NCI-H1930 (cell line): ENCODE measurements around the gene PGAM2.

ENCODE experiments used
- DNase-seq, 2 experiments: peaks; one replicate each; lab custom pipeline; 2025; lab: John Stamatoyannopoulos, UW

PGAM2 gene

DNA sequence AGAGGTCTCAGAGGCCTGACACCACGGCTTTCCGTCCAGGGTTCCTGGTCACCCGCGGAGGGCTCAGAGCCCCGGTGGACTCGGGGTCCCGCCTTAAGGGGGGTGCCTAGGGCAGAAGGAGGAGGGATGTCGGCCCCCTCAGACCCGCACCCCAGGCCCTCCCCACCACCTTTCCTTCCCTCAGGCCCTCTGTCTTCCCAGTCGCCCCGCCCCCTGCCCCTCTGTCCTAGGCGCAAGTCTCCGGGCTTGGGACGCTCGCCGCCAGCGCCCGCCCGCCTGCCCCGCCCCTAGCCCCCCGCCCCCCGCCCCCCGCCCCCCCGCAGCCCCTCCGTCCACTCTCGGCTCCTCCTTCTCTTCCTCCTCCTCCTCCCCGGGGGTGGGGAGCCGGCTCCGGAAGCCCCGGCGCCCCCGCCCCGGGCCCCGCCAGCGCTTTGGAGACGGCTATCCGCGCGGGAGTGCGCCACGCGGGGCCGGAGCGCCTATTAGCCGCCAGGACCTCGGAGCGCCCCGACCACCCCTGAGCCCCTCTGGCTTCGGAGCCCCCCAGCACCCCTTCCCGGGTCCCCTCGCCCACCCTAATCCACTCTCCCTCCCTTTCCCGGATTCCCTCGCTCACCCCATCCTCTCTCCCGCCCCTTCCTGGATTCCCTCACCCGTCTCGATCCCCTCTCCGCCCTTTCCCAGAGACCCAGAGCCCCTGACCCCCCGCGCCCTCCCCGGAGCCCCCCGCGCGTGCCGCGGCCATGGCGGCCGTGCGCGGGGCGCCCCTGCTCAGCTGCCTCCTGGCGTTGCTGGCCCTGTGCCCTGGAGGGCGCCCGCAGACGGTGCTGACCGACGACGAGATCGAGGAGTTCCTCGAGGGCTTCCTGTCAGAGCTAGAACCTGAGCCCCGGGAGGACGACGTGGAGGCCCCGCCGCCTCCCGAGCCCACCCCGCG is 38.8 kb upstream of the PGAM2 start, which contains the start of gene AEBP1:
Gene AEBP1 (plus strand): TSS at position 423 of the 937 bp plus-strand sequence. CDS start 321 bp downstream, at position 744.
- peak in 1 of 2 experiments; percentile 35 for DNase-seq

DNA sequence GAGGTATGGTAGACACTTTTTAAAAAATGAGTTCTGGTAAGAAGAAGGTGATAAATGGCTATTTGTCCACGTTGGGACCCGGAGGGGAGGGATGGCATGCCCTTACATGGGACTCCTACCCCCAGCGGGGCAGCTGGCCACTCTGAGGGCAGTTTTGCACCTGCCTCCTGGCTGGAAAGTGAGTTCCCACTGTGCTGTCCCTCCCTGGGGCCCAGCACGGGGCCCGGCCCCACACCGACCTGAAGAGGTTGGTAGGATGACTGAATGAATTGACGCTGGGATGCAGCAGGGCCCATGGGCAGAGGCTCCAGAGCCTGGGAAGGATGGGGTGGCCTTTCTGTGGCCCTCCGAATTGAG is 38.2 kb upstream of the PGAM2 start:
- no peak for DNase-seq

DNA sequence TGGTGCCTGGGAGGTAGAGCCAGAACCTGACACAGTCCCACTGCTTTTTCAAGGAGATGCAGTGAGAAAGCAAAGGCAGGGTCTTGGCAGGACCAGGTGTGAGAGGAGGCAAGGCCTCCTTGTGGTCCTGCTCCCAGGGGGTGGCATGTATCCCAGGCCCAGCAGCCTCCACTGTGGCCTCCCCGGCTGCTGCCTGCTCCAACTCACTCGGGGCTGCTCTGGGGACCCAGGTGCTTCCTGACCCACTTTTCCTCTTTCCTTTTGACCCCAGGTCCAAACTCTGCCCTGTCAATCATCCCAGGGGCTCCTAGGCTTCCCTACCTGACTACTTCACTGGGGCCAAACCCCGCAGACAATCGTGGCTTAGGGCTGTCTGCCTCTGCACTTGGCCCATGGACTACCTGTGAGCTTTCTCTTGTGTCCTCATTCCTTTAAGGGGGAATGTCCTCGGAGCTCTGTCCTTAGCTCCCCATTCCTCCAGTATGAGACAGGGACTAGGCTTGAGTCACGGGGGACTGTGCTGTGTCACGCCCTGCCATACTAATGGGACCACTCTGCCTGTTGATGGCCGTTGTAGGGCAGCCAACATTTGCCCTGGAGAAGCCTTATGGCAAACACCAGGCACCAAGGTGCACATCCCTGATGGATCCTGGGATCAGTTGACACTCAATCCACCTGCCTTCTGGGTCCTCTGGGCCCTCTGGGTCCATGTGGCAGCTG is 37.6 kb upstream of the PGAM2 start:
- no peak for DNase-seq

DNA sequence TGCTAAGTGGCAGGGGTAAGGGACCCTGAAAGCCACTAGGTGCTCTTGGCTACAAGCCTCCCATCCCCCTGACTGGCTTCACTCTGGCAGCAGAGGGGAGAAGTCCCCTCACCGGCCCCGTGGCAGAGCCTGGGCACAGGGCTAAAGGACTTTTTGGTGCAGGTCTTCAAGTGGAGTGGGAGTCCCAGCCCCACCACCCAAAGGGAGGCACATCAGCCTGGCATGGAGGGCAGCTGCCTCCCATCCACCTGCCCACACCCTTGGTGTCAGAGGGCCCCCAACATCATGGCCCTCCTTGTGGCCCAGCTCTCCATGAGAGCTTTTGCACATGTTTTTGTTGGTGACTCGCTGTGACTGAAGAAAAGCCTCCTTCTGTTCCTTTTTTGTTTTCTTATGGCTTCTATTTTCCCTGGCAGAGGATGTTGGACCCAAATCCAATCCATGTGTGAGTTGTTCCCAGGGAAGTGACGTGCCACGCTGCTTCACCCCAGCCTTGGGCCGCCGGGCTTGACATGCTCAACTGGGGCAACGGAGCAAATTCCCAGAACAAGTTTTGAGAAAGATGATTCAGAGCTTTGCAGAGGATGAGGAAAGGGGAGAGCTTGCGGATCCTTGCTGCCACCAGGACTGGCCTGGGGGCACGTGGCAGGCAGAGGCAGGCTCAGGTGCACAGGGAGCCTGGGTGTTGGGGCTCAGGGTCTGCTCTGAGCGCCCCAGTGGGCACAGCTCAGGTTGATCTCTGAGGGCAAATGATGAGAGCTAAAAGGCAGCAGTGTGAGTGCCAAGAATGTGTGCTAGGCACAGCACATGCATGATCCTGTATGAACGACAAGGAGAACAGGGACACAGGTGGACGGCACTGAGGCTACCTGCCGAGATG is 36.8 kb upstream of the PGAM2 start:
- no peak for DNase-seq

DNA sequence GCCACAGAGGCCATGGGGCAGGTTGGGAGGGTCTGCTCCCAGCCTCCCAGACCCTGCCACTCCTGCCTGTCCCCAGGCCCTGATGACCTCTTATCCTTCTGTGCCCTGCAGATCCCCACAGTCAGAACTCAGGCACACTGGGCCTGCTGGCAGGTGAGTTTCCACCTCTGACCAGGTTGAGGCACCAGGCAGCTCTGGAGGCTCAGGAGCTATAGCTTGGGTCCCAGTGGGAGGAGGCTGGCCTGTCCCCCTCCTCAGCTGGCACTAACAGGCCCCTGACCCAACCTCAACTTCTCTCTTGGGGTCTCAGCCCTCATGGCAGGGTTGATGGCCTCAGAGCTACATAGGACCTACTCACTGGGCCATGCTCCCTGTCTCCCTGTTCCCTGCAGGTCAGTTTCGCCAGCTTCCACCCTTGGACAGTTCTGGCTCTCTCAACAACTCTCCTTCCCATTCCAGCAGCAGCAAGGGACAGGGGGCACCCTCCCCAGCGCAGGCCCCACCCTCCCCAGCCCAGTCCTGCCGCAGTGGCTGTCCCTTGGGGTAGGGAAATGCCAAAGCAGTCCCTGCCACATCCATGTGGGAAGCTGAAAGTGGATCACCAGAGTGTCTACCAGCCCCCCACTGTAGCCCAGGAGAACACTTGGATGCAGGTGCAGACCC is 36.1 kb upstream of the PGAM2 start:
- DNase-seq, result no peak

DNA sequence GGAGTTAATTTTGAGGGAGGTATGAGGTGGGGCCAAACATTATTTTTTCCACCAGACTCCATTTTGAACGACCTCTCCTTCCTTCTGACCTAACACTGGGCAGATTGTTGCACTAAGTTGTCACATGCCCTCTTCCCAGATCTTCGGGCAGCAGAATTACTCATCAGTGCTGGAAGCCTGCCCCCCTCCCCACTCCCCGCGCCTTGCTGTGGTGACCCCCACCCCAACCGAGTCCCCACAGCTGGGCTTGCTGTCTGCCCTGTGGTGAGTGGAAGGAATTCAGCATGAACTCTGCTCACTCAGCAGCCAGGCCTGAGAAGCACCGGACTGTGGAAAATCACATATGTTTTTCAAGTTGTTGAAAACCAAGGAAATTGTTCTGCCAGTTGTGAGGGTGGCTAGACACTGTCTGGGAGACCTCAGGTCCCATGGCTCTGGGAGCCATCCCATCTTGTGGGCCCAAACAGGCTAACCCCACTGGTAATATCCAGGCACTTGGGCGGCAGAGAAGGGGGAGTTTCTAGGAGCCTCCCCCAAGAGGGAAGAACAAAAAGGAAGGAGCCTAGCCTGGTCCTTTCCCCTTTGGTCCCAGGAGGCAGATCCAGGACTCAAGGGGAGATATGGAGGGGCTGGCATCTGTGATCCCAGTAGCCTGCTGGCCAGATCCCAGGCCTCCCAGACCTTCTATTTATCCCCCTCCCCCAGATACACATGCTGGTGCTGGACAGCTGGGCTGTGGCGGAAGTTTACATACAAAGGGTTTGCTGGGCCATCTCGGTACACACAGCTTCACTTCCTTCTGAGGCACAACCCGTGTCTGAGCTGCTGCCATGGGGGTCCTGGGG is 35.3 kb upstream of the PGAM2 start:
- DNase-seq, result no peak

DNA sequence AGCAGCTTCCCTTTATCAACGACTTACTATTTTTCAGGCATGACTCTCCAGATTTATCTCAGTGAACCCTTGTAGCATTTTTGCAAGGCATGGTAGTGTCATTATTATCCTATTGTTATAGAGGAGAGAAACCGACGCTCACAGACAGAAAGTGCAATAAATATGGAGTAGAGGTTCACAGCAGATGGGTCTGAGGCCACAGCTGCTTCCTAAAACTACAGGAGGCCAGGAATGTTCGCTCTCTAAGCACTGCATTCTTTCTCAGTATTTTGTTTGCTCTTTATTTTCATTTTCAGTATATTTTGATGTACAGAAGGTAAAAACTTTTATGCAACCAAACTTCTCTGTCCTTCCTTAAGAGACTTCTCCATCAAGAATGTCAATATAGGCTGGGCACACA is 34.3 kb upstream of the PGAM2 start:
- no peak for DNase-seq

DNA sequence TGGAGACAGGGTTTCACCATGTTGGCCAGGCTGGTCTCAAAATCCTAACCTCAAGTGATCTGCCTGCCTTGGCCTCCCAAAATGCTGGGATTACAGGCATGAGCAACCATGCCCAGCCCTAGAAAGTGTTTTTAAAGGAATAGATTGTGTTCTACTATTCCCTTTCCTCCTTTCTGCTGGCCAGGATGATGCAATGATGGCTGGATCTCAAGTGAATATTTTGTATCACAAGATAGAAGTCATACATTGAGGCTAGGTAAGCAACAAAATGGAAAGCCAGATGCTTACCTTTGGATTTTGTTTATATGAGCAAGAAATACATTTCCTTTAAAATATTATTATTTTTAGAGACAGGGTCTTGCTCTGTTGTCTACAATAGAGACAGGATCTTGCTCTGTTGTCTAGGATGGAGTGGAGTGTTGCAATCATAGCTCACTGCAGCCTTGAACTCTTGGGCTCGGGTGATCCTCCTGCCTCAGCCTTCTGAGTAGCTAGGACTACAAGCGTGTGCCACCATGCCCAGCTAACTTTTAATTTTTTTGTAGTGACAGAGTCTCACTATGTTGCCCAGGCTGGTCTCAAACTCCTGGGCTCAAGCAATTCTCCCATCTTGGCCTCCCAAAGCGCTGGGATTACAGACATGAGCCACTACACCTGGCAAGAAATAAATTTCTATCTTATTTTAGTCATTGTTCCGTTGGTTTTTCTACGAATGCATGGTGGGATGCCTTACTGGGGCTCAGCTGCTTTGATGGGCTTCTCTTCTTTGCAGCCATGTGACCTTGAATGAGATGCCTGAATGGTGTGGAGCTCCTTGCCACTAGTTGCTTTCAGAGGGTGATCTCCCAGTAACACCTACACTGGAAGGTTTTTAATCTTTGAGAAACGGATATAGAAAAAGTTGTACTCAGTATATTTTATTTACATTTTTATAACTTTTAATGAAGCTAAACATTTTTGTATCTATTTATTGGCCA is 33.0 kb upstream of the PGAM2 start:
- no peak for DNase-seq

DNA sequence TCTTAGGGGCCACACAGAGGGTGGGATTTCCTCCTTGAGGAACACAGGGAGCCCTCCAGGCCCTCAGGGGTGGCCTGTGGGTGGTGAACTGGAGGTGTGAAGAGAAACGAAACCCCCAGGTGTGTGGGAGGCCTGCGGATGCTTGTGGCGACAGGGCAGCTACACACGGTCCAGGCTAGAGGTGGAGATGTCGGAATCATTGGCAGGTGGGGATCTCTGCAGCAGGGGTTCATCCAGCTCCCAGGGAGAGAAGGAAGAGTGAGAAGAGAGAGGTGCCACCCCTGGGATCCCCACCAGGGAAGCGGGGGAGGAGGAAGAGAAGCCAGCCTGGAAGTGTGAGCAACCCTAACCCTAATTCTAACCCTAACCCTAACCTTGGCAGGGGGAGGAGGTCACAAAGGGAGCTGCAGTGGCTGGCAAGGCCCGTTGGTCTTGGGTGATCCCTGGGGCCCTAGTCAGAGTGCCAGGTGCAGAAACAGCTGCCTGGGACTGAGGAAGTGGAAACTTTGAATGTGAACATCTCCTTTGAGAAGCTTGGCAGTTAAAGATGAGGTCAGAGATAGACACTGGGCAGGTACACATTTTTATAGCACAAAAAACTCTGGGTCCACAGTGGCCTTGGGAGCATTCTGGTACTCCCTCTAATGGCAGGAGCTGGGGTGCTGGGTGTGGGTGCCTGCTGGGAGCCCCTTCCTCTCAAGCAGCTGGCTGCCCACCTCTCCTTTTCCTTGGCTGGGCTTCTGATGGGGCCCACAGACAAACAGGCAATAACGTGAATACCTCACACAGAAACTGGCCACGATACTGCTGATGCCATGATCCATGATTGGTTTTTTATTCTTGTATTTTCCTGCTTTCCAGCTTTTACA is 31.9 kb upstream of the PGAM2 start:
- DNase-seq, result no peak

DNA sequence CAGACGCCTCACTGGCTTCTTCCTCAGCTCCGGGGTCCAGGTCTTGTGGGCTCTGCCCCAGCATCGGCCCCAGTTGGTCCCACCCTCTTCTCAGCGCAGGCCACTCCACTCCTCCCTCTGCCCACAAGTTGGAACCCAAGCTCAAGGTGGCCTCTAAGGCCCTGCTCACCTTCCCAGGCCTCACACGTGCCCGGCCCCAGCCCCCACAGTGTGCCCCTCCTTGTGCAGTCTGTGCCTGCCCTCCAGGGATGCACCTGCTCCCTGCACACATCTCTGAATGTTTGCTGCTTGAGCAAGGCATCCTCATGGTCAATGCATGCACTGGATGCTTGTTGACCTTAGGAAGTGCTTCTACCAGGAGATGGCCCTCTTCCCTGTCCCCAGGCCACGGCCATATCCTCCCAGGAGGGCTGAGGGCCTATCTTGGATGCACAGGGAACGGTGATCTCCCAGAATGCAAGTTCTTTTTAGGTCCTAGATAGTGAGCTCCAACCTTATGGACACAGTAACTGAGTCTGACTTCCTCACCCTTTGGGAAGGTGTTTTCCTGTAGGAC is 31.0 kb upstream of the PGAM2 start:
- DNase-seq, result no peak

DNA sequence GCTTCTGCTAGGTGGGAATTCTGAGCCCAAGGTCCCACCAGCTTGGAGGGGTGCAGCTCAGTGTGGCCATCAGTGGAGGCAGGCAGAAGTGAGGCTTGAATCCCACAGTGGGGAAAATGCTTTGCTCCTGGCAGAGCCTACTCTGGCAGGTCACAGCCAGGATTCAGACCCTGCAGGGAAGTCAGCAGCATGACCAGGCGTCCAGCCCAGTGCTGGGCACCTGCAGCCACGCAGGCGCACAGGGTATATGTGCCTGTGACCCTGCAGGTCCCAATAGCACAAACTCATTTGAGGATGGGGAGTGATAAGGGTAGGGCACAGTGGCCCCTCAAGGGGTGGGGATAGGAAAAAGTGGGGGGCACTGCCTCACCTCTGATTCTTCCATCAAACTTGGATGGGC is 30.4 kb upstream of the PGAM2 start:
- DNase-seq, result no peak

DNA sequence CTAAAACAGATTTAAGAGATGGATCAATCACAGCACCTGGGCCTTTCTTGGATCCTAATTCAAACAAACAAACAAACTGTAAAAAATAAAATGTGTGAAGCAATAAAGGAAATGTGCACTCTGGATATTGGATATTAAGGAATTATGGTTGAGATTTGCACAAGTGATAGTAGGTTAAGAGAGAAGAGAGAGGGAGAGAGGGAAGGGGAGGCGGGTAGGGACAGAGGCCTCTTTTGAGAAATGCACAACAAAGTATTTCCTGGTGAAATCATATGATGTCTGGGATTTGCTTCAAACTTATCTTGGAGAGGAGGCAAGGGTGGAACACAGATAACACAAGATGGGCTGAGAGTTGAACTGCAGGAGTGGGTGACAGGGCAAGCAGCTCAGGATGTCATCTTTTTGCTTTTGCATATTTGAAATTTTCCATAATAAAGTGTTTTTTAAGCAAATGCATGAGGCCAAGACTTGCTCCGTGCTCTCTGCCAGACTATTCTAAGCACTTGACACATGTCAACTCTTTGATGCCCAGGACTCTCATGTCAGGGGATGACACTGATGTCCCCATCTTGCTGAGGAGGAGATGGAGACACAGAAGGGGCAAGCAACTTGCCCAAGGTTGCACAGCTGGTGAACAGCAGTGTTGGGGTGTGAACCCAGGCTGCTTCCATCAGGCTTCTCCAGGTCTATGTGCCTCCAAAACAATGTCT is 29.7 kb upstream of the PGAM2 start:
- no peak for DNase-seq

DNA sequence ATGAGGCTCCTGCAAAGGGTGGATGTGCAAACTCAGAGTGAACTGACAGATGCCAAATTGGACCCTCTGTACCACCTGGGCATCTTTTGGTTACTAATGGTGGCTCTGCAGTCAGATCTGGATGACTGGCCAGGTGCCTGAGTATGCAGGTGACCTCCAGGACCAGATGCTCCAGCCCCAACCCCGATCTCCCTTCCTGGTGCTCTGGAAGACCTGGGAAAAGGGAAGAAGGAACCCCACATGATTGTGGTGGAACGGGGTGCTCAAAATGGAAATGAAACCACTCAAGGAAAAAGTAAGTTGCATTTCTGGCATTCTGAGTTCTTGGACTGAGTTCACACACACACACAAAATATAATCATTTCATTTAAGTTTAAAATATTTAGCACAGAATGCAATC is 29.0 kb upstream of the PGAM2 start:
- no peak for DNase-seq

DNA sequence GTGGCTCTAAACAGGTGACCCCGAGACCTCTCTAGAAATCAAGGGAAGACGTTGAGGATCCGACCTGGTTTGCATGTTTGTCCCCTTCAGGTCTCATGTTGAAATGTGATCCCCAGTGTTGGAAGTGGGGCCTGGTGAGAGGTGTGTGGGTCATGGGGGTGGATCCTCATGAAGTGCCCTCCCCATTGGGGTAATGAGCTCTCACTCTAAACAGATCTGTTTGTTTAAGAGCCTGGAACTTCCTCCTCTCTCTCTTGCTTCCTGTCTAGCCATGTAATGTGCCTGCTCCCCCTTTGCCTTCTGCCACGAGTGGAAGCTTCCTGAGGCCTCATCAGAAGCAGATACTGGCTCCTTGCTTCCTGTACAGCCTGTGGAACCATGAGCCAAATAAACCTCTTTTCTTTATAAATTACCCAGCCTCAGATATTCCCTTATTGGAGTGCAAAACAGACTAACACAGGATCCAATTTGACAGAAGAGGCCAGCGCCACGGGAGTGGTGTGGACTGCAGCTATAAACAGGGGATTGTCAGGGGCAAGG is 27.8 kb upstream of the PGAM2 start:
- DNase-seq, result no peak

DNA sequence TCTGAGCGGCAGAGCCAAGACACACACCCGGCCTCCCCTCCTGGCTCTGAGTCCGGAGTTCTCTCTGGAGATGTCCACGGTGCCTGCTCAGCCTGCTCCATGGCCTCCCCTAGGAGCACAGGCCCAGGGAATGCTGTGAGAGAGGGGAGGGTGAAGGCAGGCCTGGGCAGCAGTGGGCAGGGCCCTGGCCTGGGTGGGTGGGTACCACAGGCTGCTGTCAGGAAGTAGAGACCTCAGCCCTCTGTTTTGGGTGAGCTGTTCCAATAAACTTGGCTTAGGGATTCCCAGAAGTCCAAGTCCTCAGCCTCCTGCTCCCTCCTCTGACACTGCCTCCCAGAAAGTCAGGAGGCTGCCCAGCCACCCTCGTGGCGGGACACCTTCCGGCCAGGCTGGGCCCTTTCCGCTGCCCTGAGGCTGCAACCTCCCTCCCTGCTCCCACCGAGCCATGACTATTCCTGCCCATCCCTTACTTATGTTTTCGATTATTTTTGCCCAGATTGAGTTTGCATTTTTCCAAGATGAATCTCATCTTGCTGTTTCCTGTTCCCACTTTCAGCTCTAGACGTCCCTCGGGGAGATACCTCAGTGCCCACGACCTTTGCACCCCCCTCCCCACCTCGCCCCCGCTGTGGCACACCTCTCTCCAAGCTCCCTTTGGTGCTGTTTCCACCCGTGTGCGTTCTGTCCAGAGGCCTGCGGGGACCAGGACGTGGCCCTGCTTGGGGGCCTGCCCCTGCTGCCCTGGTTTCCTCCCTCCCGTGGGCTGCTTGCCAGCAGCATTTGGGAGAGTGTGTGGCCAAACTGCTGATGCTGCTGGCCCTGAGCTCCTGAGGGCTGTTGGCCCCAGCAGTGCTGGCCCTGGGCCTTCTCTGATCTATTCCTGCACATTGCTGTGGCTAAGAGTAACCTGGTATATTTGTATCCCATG is 22.8 kb upstream of the PGAM2 start:
- DNase-seq, result no peak

DNA sequence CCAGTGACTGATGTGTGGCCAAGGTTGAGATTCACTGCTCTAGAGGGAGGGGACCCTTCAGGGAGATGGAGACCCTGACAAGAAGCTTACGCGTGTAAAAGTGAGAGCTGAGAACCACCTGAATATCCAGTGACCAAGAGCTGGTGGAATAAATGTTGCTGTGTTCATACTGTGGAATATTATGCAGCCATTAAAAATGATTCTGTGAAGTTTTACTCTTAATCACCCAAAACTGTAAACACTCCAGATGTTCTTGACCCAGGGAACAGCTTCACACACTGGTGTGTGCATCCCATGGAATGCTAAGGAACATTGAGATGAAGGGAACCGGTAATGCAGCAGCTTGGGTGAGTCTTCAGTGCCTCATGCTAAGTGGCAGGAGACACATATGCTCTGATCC is 21.3 kb upstream of the PGAM2 start:
- no peak for DNase-seq
